HPDE6-E6E7 (cell line): ENCODE results near the gene DHX34.

ENCODE experiments used
- DNase-seq: peaks from one replicate; pipeline ENCODE4 v3.0.0; 2011; ENCODE audit warnings: missing footprints; ENCODE audit errors: extremely low spot score

The DHX34 gene

GRCh38 chr19:47417746-47418691 is 68.9 kb downstream of the DHX34 start:
- DNase-seq = no peak

- DNase-seq = no peak
Measured at GRCh38 chr19:47418692-47419029, 69.5 kb downstream of the DHX34 start.

DNA sequence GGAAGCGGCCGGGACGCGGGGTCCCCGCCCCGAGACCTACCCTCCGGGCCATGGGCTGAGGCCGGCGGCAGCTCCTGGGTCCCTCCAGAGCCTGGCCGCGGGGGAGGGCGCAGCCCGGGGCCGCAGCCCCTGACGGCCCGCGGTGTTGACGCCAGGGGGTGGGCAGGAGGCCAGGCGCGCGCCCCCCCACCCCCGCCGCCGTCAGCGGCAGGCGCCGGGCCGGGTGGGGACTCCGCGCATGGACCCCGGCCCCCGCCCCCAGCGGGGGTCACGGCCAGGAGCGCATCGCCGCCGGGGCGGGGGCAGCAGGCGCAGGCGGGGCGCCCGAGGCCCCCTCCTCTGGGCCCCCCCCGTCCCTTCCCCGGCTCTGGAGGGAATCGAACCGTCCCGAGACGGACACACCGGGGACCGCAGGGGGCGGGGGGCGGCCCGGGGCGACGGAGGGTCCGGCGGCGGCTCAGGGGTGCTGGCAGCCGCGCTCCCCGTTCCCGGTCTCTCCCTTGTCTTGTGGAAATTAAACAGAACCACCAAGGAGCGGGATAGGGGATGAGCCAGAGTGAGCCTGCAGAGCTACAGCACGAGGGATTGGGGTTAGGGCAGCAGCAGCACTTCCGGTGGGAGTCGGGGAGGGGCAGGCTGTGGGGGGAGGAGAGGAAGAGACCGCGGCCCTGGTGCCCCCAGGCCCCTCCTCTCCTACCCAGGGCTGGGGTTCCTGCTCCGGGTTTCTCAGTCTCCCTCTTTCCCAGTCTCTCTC is 70.1 kb downstream of the DHX34 start, which contains the start of gene MEIS3:
MEIS3 (minus strand) TSS at position 498 of the 754 bp plus-strand sequence; CDS start at position 52, 446 bp downstream.
- DNase-seq = no peak

- DNase-seq = no peak
Measured at GRCh38 chr19:47419789-47420188, 70.7 kb downstream of the DHX34 start.

GRCh38 chr19:47421244-47421786 is 72.2 kb downstream of the DHX34 start:
- no peak for DNase-seq

DNA sequence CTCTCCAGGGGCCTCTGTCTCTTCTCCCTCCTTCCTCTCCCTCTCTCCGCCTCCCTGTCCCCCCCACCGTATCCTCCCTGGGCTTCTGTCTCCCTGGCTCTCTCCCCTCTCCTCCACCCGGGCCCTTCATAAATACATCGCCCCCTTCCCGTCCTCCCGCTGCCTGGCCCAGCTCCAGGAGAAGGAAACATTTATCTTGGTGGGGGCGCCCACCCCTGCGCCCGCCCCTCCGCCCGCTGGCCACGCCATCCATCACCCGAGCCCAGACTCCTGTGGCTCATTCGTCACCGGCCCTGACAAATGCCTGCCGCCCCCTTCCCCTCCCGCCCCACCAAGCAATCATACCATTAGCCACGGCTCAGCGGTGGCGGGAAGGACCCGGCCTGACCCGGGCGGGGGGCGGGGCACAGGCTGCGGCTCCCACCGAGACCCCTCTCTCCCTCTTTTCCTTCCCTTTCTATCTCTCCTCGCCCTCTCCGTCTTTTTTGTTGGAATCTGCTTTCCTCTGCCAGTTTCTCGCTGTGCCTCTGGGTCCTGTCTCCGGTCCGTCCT is 72.8 kb downstream of the DHX34 start:
- no peak for DNase-seq

- DNase-seq = no peak
Measured at GRCh38 chr19:47422417-47423163, 73.5 kb downstream of the DHX34 start.

DNA sequence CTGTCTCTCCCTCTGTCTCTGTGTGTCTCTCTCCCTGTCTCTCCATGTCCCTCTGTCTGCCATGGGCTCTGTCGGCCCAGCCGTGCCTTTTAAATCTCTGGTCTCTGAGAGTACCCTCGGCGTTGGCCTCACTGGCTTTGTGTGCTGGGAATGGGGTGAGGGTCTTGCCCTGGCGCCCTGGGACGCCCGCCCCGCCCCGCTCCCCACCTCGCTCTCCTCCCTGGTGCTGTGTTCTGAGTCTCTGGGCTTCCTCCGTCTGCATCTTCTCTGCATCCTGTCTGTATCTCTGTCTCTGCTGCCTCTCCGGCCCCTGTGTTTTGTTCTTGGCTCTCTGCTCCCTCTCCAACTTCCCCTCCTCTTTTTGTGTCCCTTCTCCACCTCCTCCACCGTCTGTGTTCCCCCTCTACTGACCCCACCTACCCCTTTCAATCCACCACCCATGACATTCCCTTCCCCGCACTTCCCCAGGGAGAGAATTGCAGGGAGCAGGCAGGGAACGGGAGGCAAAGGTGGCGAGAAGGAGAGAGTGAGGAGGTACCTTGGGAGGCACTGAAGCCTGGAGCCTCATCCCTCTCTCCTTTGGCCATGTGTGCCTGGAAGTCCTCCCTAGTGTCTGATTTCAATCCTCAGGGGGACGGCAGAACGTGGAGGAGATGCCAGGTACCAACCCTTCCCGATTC is 74.2 kb downstream of the DHX34 start:
- DNase-seq = no peak

DNA sequence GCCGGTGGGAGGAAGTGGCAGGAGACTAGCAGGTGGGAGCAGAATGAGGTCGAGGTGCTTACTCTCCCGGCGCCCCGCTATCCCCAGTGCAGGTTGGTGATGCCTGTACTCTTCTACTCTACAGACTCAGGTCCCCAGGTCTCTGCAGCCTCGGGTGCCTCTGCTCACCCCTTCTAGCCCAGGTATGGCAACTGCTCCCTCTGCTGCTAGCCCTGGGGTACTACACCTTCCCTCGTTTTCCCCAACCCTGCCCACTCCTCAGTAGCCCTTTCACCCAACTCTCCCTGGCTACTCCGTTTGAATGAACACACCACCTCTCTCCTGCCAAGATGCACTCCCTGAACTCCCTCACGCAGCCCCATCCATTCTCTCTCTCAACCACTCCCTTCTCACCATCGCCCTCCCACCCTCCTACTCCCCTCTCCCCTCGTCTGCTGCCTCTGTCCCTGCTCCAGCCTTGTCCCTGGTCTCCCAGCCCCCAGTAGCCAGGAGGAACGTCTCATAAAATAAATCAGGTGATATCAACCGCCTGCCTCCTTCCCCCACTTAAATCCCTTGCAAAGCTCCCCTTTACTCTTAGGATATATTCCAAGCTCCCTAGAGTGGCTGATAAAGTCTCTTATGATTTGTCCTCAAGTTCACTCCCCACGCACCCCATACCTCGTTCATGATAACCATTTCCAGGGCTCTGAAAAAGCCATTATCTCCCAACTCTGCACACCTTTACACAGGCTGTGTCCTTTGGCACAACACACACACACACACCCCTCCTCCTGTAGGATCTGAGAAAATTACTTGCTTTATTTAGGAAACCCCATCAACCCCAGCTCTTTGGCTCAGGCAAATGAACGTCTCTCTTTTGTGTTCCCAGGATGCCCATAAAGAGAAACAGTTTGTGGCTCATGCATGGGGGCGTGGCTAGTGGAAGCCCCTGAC is 78.4 kb downstream of the DHX34 start:
- DNase-seq = peak; percentile 80

- DNase-seq = peak; percentile 88
Measured at GRCh38 chr19:47428177-47428894, 79.2 kb downstream of the DHX34 start.

- no peak for DNase-seq
Measured at GRCh38 chr19:47429140-47429793, 80.2 kb downstream of the DHX34 start.

GRCh38 chr19:47430041-47430802 is 81.1 kb downstream of the DHX34 start:
- DNase-seq = no peak

GRCh38 chr19:47432091-47432490 is 83.0 kb downstream of the DHX34 start:
- no peak for DNase-seq
